K562 (cell line): ENCODE results near the gene MEX3A. TPM values are rescaled to one million over a fixed set of nuclear protein-coding genes. Genes with fewer than 3 reads are reported as not detected.

Experiments used
- BCOR ChIP-seq: fragments of 450-650 bp; IDR thresholded peaks from 2 replicates; pipeline ENCODE4 v1.6.1; 2016
- BHLHE40 ChIP-seq: IDR thresholded peaks from 2 replicates; pipeline ENCODE4 v1.6.1; 2011; ENCODE audit warnings: low read length, improper control_type of control experiment
- CAMTA2 ChIP-seq: fragments of 250-450 bp; sonication (Bioruptor Pico); conservative IDR thresholded peaks from 2 replicates; pipeline ENCODE4 v1.5.1; 2022
- CBFA2T2 ChIP-seq: fragments of 450-650 bp; conservative IDR thresholded peaks from 2 replicates; pipeline ENCODE4 v1.6.1; 2017; ENCODE audit warnings: mild to moderate bottlenecking
- CCAR2 ChIP-seq: fragments of 200-400 bp; formaldehyde crosslinking; IDR thresholded peaks from 2 replicates; pipeline ENCODE4 v1.6.1; 2017; ENCODE audit warnings: mild to moderate bottlenecking, low read depth, low read length
- CREB1 ChIP-seq, 2 experiments: sonication (generic) in 1 of 2; formaldehyde crosslinking in 1 of 2; IDR thresholded peaks; 2 replicates each; pipeline versions ENCODE4 v1.6.1 to v1.8.0; 2012 to 2022; ENCODE audit warnings: inconsistent platforms in 1 of 2, mild to moderate bottlenecking in 1 of 2, missing genetic modification reagents in 1 of 2, moderate library complexity in 1 of 2
- EGR1 ChIP-seq: fragments of 450-650 bp; conservative IDR thresholded peaks from 2 replicates; pipeline ENCODE4 v1.6.1; 2017; ENCODE audit warnings: mild to moderate bottlenecking
- GABPB1 ChIP-seq: sonication (generic); formaldehyde crosslinking; IDR thresholded peaks from 2 replicates; pipeline ENCODE4 v1.8.0; 2022; ENCODE audit warnings: mild to moderate bottlenecking, missing genetic modification reagents
- KLF1 ChIP-seq: fragments of 450-650 bp; IDR thresholded peaks from 2 replicates; pipeline ENCODE4 v1.6.1; 2016; ENCODE audit warnings: missing genetic modification characterization, missing compliant biosample characterization
- LEF1 ChIP-seq: fragments of 450-650 bp; IDR thresholded peaks from 2 replicates; pipeline ENCODE4 v1.6.1; 2016; ENCODE audit warnings: mild to moderate bottlenecking
- MAFF ChIP-seq: IDR thresholded peaks from 2 replicates; pipeline ENCODE4 v1.6.1; 2012; ENCODE audit warnings: low read length, improper control_type of control experiment
- MCM3 ChIP-seq: fragments of 450-650 bp; IDR thresholded peaks from 2 replicates; pipeline ENCODE4 v1.6.1; 2016
- NELFE ChIP-seq: IDR thresholded peaks from 2 replicates; pipeline ENCODE4 v1.6.1; 2011; ENCODE audit warnings: mild to moderate bottlenecking; ENCODE audit not compliant: insufficient read depth, insufficient read length
- SMAD1 ChIP-seq: fragments of 150-350 bp; IDR thresholded peaks from 2 replicates; pipeline ENCODE4 v1.6.1; 2014; ENCODE audit warnings: low read length, low read depth; ENCODE audit not compliant: partially characterized antibody
- SMAD4 ChIP-seq: fragments of 250-450 bp; sonication (Bioruptor Pico); conservative IDR thresholded peaks from 2 replicates; pipeline ENCODE4 v1.8.0; 2021; ENCODE audit warnings: inconsistent platforms, mild to moderate bottlenecking, moderate library complexity
- SMARCA4 ChIP-seq: fragments of 450-650 bp; IDR thresholded peaks from 2 replicates; pipeline ENCODE4 v1.6.1; 2016
- SMC3 ChIP-seq: conservative IDR thresholded peaks from 2 replicates; pipeline ENCODE4 v1.6.1; 2011; ENCODE audit warnings: low read depth, low read length, improper control_type of control experiment; ENCODE audit not compliant: insufficient read depth
- TOE1 ChIP-seq, 2 experiments: fragments of 450-650 bp in 1 of 2; sonication (generic) in 1 of 2; formaldehyde crosslinking in 1 of 2; IDR thresholded peaks; 2 replicates each; pipeline versions ENCODE4 v1.7.1 to v1.8.0; 2016 to 2022; ENCODE audit warnings: borderline replicate concordance in 2 of 2, mild to moderate bottlenecking in 2 of 2, antibody characterized with exemption in 1 of 2, inconsistent platforms in 1 of 2, low read depth in 1 of 2, missing genetic modification reagents in 1 of 2, moderate library complexity in 1 of 2
- TRIM24 ChIP-seq, 2 experiments: fragments of 450-650 bp; IDR thresholded peaks; 2 replicates each; pipeline ENCODE4 v1.6.1; 2016
- VEZF1 ChIP-seq: fragments of 200-800 bp; sonication (Bioruptor generic); IDR thresholded peaks from 2 replicates; pipeline ENCODE4 v1.6.1; 2017; ENCODE audit warnings: missing genetic modification characterization, missing compliant biosample characterization
- ZNF184 ChIP-seq: sonication (generic); formaldehyde crosslinking; IDR thresholded peaks from 2 replicates; pipeline ENCODE4 v1.5.0; 2020; ENCODE audit warnings: missing genetic modification reagents
- ZNF239 ChIP-seq: fragments of 250-450 bp; sonication (Bioruptor Pico); IDR thresholded peaks from 2 replicates; pipeline ENCODE4 v1.4.0; 2020; ENCODE audit warnings: mild to moderate bottlenecking
- ZNF263 ChIP-seq: sonication (generic); formaldehyde crosslinking; IDR thresholded peaks from 2 replicates; pipeline ENCODE4 v1.8.0; 2022; ENCODE audit warnings: mild to moderate bottlenecking, missing genetic modification reagents, borderline replicate concordance
- polyA plus RNA-seq, 8 experiments: library from polyadenylated mRNA; depleted of rRNA in 4 of 8; stranded (reverse) in 5 of 8; unstranded in 3 of 8; fragments of >200 nt; fragmentation: Nextera tagmentation in 2 of 8; fragmentation: Illumina TruSeq in 1 of 8; extraction: Ambion mirVana in 2 of 8; extraction: Trizol in 1 of 8; gene quantifications; 2 replicates each; pipeline versions ENCODE4 v1.2.1 to v1.2.3, GENCODE V29; 2011 to 2014; ENCODE audit warnings: inconsistent platforms in 1 of 8, missing spikeins in 1 of 8
- total RNA-seq, 7 experiments: library from RNA; depleted of rRNA in 6 of 7; stranded (reverse); fragments of >200 nt in 6 of 7; fragmentation: Illumina TruSeq in 2 of 7; extraction: Trizol in 2 of 7; gene quantifications; 2 replicates each; pipeline versions ENCODE4 v1.2.1 to v1.2.3, GENCODE V29; 2011 to 2021; ENCODE audit warnings: low replicate concordance in 1 of 7
- TF ChIP-seq, protein P1 (sequence below): fragments of 250-450 bp; sonication (Bioruptor Pico); IDR thresholded peaks from 2 replicates; pipeline ENCODE4 v1.5.0; 2021
- TF ChIP-seq, protein P2 (sequence below): sonication (generic); formaldehyde crosslinking; IDR thresholded peaks from 2 replicates; pipeline ENCODE4 v1.8.0; 2022; ENCODE audit warnings: mild to moderate bottlenecking, missing genetic modification reagents
- TF ChIP-seq, protein P3 (sequence below): sonication (generic); formaldehyde crosslinking; IDR thresholded peaks from 2 replicates; pipeline ENCODE4 v1.8.0; 2022; ENCODE audit warnings: missing genetic modification reagents, mild to moderate bottlenecking, moderate library complexity, borderline replicate concordance

MEX3A gene
- total and polyA plus RNA-seq, 9 of the 15 experiments (the other 6 are each of a cell fraction or from before 2014, with no cell fraction given), result 0.36 to 13.7 (median 5.2) TPM

- TF ChIP-seq, protein P1, sequence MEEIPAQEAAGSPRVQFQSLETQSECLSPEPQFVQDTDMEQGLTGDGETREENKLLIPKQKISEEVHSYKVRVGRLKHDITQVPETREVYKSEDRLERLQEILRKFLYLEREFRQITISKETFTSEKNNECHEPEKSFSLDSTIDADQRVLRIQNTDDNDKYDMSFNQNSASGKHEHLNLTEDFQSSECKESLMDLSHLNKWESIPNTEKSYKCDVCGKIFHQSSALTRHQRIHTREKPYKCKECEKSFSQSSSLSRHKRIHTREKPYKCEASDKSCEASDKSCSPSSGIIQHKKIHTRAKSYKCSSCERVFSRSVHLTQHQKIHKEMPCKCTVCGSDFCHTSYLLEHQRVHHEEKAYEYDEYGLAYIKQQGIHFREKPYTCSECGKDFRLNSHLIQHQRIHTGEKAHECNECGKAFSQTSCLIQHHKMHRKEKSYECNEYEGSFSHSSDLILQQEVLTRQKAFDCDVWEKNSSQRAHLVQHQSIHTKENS (CRISPR knock-in tag), result no peak
- peak; percentile 93 for TF ChIP-seq SMARCA4
- TF ChIP-seq CBFA2T2, result no peak
- no peak; the same call in none of the 2 replicates for TF ChIP-seq TOE1 (IDR thresholded peaks at IDR 0.05; ENCODE audit: borderline replicate concordance)
- TF ChIP-seq TOE1 (CRISPR knock-in tag; IDR thresholded peaks at IDR 0.05; ENCODE audit: borderline replicate concordance, low read depth), result no peak
- peak; percentile 49 to 72 for TF ChIP-seq TRIM24 (IDR thresholded peaks at IDR 0.05)
- TF ChIP-seq, protein P2, sequence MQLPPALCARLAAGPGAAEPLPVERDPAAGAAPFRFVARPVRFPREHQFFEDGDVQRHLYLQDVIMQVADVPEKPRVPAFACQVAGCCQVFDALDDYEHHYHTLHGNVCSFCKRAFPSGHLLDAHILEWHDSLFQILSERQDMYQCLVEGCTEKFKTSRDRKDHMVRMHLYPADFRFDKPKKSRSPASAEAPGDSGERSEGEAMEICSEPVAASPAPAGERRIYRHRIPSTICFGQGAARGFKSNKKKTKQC (CRISPR knock-in tag), result no peak; the same call in 1 of the 2 replicates
- peak; percentile 51 for TF ChIP-seq SMAD1
- no peak for TF ChIP-seq MAFF
- TF ChIP-seq, protein P3, sequence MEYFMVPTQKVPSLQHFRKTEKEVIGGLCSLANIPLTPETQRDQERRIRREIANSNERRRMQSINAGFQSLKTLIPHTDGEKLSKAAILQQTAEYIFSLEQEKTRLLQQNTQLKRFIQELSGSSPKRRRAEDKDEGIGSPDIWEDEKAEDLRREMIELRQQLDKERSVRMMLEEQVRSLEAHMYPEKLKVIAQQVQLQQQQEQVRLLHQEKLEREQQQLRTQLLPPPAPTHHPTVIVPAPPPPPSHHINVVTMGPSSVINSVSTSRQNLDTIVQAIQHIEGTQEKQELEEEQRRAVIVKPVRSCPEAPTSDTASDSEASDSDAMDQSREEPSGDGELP (CRISPR knock-in tag), result peak; percentile 5; the same call in 1 of the 2 replicates
- no peak for TF ChIP-seq MCM3
- peak; percentile 51; the same call in 1 of the 2 replicates for TF ChIP-seq EGR1
- TF ChIP-seq LEF1, result peak; percentile 64
- TF ChIP-seq ZNF239, result no peak
- TF ChIP-seq KLF1 (tag), result no peak
- no peak for TF ChIP-seq NELFE
- no peak for TF ChIP-seq SMC3
- peak; percentile 87 for TF ChIP-seq ZNF263
- no peak; the same call in 1 of the 2 replicates for TF ChIP-seq BCOR
- peak; percentile 96 for TF ChIP-seq VEZF1
- peak; percentile 53; the same call in 1 of the 2 replicates for TF ChIP-seq BHLHE40
- TF ChIP-seq CREB1 (IDR thresholded peaks at IDR 0.05), result peak; percentile 46; the same call in 1 of the 2 replicates
- TF ChIP-seq CREB1 (CRISPR knock-in tag; IDR thresholded peaks at IDR 0.05), result no peak; the same call in 1 of the 2 replicates
- TF ChIP-seq SMAD4 (CRISPR knock-in tag), result 0 out of 2 replicates have a peak, but pooled peaks have one; percentile 11
- TF ChIP-seq GABPB1 (CRISPR knock-in tag), result 0 out of 2 replicates have a peak, but pooled peaks have one; percentile 1
- TF ChIP-seq ZNF184 (CRISPR knock-in tag), result no peak
- TF ChIP-seq CCAR2, result no peak
- no peak for TF ChIP-seq CAMTA2 (CRISPR knock-in tag)
Measured at GRCh38 chr1:156114101-156114918, 32.0 kb upstream of the MEX3A start, which contains the start of gene LMNA (continued).
